ENCODE data around the gene GFRA1.

GFRA1 gene

DNA sequence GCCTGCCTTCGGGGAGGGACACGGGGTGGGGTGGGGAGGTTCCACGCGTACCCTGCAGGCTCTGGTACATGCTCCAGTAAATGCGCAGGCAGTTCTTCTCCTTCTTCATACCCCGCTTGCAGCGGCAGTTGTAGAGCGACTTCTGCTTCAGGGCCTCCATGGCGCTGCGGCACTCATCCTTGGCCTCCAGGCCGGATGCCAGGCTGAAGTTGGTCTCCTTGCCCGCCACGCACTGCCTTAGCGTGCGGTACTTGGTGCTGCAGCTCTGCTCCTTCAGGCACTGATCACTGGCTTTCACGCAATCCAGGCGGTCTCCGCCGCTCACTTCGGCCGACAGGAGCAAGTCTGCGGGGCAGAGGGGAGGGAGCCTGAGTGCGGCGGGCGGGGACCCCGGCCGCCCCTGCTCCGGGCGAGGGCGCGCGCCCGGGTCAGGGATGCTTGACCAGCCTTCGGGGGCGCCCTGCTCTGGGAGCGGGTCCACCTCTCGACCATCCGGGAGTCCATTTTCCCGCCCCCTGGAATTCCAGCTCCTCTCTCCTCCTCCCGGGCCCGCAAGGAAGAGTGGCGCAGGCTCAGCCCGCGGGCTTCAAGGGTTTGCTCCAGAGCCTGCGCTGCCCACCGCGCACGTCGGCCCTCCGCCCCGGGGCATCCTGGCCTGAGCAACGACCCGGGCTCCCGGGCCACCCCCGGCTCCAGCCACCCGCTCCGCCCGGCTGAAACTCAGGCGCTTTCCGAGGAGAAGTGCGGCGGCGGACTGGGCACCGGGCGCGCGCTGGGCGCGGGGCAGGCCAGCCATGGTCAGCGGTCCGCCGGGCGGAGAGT, 2.0 kb downstream of the GFRA1 start:
- no peak for DNase-seq

DNA sequence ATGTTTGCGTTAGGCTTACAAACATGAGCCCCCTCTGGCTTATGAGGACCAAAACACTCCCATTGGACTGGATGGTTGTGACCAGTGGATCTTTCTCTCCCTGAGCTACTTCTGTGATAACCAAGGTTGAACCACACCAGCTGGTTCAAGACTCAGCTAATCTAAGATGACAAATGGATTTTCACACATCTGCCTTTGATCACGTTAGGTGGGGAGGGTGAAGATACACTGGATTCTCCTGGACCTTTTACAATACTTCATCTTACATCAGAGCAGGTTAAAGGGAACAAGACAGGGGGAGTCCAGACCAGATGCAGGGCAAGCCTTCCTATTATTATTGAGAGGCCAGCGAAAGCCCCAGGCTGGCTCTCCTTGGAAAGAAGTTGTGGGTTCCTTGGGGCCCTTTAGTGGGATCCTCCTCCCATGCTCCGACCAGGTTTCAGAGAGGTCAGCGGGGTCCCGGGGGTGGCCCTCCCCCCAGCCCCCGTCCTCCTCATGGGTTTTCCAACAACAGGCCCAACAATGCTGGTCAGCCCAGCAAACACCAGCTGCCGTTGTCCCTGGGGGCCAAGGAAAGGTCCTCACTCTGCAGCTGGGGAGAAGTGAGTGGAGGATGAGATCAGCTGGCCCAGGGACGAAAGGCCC, 2.8 kb downstream of the GFRA1 start:
- DNase-seq, result no peak

GRCh38 chr10:116269619-116270018, 3.4 kb downstream of the GFRA1 start:
- DNase-seq, result no peak

GRCh38 chr10:116268976-116269375, 4.0 kb downstream of the GFRA1 start:
- DNase-seq, result no peak

DNA sequence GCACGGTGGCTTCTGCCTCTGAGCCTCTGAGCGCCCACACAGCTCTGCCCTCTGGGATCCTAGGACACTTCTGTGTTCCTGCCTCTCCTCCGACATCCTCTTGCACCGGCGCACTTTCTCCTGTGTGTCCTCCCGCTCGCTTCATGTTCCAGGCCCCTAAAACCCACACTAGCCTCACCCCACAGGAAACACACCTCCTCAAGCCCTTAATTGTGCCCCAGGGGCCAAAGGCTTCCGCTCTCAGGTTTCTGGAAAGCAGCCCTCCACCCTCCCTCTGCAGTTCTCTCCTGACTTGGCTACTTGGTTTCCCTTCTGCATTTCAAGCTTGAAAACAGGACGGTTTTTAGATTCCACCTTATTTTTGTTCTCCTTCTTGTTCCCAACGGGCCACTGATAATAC, 7.3 kb downstream of the GFRA1 start:
- DNase-seq, result no peak

GRCh38 chr10:116263870-116264655, 8.9 kb downstream of the GFRA1 start:
- no peak for DNase-seq

- no peak for DNase-seq
Measured at GRCh38 chr10:116262678-116263077, 10.3 kb downstream of the GFRA1 start.

DNA sequence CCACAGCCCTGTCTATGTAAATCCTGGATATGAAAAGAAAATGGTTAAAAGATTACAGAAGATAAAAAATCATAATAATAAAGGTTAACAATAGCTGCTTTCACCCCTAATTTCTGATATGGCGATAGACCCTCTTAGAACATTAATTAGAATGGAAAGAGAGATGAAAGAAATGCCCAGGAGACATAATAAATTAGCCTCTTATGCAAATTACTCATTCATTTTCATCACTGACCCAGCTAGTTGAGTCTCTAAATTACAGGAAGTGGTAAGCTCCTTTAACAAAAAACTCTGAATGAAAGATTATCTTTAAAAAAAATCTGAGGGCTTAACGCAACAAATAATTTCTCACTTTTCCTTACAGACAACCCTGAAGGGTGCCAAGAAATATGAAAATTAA, 12.4 kb downstream of the GFRA1 start:
- no peak for DNase-seq

DNA sequence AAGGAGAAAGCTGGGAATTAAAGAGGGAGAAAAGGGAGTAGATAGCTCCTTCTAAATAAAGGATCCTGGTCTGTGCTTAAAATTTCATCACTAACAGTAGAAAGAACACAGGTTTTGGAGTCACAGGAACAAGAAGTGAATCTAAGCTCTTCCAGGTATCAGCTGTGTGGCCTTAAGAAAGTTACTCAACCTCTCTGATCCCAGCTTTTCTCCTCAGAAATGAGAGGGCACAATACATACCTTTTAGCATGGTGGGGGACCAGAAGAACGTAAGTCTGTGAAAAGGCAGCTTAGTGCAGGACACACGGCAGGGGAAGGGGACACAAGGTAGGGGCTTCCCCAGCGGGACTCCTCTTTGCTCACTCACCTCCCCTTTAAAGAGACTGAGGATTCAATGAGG, 13.4 kb downstream of the GFRA1 start:
- no peak for DNase-seq

GRCh38 chr10:116257785-116258184, 15.2 kb downstream of the GFRA1 start:
- DNase-seq, result no peak

- no peak for DNase-seq
Measured at GRCh38 chr10:116256752-116257259, 16.2 kb downstream of the GFRA1 start.

DNA sequence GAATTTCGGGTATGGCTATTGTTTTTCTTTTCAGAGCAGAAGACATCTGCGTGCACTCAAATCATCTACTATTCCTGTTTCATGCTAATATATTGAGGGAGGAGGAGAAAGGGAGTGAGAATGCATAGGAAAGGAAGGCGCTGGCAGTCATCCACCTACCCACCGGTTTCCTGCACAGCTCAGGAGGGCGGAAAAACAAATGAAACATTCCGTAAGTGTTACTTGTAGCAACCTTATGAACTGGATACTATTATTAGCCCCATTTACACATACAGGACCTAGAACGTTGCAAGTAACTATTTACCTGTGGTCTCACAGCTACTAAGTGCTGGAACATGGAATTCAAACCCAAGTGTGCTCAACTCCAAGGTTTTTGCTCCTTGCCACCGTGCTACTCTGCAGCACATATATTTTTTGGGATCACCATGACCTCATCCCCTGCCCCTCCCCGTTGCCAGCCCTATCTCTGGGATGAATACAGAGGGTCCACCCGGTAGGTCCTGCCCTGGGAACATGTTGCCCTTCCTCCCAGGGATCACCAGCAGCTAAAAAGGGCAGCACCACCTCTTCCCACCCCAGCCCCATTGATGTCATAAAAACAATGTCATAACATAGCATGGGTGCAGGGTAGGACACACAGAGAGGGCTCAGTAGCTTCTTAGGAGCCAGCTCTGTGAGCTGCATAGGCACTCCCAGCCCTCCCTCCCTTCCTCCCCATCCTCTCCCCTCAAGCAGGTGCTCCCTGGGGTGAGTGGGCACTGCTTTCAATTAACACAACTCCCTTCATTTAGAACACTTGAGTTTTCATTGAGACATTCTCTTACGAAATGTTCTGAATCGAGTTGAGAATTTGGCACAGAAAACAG, 16.9 kb downstream of the GFRA1 start:
- DNase-seq, result no peak

GRCh38 chr10:116254422-116255155, 18.4 kb downstream of the GFRA1 start:
- DNase-seq, result no peak

DNA sequence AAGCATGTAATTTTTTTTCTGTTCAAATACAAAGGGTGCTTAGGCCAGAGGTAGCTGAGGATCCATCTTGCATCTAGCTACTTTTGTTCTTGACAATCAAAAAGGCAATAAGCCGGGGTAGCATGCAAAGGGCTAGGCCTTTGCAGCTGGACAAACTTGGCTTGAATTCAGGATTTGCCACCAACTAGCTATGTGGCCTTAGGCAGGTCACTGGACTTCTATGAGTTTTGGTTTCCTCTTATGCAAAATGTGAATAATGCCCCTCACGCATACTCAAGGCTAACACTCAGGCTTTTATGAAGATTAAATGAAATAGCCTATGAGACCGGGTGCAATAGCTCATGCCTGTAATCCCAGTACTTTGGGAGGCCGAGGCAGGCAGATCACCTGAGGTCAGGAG, 19.3 kb downstream of the GFRA1 start:
- DNase-seq, result no peak

GRCh38 chr10:116251602-116252395, 21.2 kb downstream of the GFRA1 start:
- DNase-seq, result no peak

- no peak for DNase-seq
Measured at GRCh38 chr10:116247691-116248090, 25.3 kb downstream of the GFRA1 start.

DNA sequence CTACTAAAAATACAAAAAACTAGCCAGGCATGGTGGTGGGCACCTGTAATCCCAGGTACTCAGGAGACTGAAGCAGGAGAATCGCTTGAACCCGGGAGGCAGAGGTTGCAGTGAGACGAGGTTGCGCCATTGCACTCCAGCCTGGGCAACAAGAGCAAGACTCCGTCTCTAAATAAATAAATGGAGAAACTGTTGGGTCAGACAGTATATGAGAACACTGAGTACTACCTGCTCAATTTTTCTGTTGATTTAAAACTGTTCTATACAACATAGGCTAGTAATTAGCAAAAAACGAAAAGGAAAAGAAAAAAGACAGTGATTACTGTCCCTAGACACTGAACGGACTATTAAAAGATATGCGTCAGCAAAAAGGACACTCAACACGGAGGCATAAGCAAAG, 26.7 kb downstream of the GFRA1 start:
- DNase-seq, result no peak

DNA sequence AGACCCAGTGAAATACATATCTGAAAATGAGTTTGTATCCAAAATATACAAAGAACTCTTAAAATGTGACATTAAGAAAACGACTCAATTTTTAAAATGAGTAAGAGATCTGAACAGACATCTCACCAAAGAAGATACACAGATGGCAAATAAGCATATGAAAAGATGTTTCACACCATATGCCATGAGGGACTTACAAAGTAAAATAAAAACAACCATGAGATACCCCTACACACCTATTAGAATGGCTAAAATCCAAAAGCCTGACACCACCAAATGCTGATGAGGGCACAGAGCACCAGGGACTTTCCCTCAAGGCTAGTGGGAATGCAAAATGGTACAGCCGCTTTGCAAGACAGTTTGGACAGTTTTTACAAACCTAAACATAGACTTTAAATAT, 27.9 kb downstream of the GFRA1 start:
- no peak for DNase-seq

DNA sequence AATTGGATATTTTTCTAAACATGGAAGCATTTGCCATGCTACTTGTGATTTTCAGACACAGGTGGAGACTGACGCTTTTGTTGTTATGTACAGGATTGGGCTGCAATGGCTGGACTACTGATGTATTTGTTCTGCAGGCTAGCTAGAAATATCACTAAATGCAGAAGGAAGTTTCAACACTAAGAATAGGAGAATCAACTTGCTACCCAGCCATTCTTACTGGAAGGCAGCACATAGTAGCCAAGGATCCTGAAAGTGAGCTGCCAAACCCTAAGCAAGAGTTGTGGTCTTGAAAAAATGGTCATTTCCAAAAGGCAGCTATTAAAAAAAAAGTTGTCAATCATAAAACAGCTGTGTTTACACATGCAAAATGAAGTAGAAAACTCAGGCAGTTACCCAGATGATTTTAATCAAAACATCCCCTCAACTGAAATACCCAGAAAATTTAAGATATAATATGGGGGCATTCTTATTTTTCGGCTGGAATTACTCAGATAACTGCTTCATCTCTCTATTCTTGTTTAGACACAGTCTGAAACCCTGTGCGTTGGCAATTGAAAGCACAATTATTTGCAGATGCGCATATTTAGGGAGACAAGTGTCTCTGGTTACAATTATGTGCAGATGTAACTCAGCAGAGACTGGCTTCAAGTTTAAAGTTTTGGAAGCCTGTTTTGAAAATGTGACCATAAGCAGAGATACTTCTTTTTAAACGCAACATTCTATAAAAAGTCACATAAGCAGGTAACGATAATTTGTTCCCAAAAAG, 31.2 kb downstream of the GFRA1 start:
- DNase-seq, result no peak

DNA sequence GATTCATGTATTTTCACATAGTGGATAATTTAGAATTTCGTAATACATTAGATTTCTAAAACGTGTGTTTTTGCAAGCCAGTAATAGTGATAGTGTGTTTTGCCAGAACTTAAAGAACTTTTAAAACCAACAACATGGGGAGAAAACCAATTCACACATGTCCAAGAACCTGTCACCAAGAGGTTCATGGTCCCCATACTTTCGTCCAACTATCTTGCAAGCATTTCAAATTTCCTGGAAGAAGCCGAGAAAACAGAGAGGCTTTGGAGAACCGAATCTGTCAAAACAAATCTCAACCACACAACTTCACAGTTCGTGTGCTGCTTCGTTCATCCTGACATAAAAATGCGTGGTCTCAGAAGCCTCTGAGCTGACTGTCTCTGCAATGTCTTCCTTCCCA, 31.9 kb downstream of the GFRA1 start:
- DNase-seq, result no peak
